Caco-2 (cell line): Measurements from ENCODE around the gene SPOCK1. TPM values are rescaled to one million over a fixed set of nuclear protein-coding genes. Genes with fewer than 3 reads are reported as not detected.

Experiments
- BruUV-seq: library from RNA; stranded (reverse); fragments of 400-500 nt; replicated peaks from 2 replicates; lab custom pipeline; 2021; lab: Mats Ljungman, UMichigan
- CTCF ChIA-PET: fragments of 300-600 bp; sonication (Branson Sonifier 250); formaldehyde crosslinking; loops from one replicate; lab custom pipeline; 2022; ENCODE audit warnings: antibody characterized with exemption; lab: Charles Lee
- POLR2A ChIA-PET: fragments of 300-600 bp; sonication (Branson Sonifier 250); formaldehyde crosslinking; loops from one replicate; lab custom pipeline; 2022; ENCODE audit warnings: antibody characterized with exemption; lab: Charles Lee
- DNase-seq, 2 experiments: peaks; one replicate each; pipeline versions ENCODE4 v3.0.0 to v3.0.0-alpha.2; 2020 to 2022
- H3K27me3 ChIP-seq: replicated peaks from 2 replicates; pipeline ENCODE4 v1.6.0; 2011; ENCODE audit warnings: low read length; ENCODE audit not compliant: control insufficient read depth, insufficient read depth
- H3K36me3 ChIP-seq: 2 replicates; pipeline ENCODE4 v1.5.1; 2011; ENCODE audit warnings: low read length; ENCODE audit not compliant: control insufficient read depth, insufficient read depth
- H3K4me1 ChIP-seq: fragments of 250-450 bp; sonication (Bioruptor Pico); 2 replicates; pipeline ENCODE4 v1.5.1; 2020; ENCODE audit warnings: mild to moderate bottlenecking
- H3K4me3 ChIP-seq: 2 replicates; pipeline ENCODE4 v1.5.1; 2011; ENCODE audit warnings: low read depth, mild to moderate bottlenecking, control low read depth, low read length
- H3K9me3 ChIP-seq: fragments of 250-450 bp; sonication (Bioruptor Pico); 2 replicates; pipeline ENCODE4 v1.5.1; 2020; ENCODE audit warnings: mild to moderate bottlenecking, moderate library complexity
- H3K27ac Mint-ChIP-seq: one replicate; pipeline ENCODE4 v1.8.0; 2022; ENCODE audit warnings: mixed read lengths; ENCODE audit not compliant: unreplicated experiment
- H3K27me3 Mint-ChIP-seq: one replicate; pipeline ENCODE4 v1.8.0; 2022; ENCODE audit warnings: mixed read lengths; ENCODE audit not compliant: insufficient read depth, unreplicated experiment
- H3K36me3 Mint-ChIP-seq: one replicate; pipeline ENCODE4 v1.8.0; 2022; ENCODE audit warnings: mild to moderate bottlenecking, mixed read lengths; ENCODE audit not compliant: insufficient read depth, unreplicated experiment
- H3K4me1 Mint-ChIP-seq: one replicate; pipeline ENCODE4 v1.8.0; 2022; ENCODE audit warnings: low read depth, mixed read lengths; ENCODE audit not compliant: unreplicated experiment
- H3K4me3 Mint-ChIP-seq: one replicate; pipeline ENCODE4 v1.8.0; 2022; ENCODE audit warnings: mild to moderate bottlenecking, moderate library complexity, mixed read lengths; ENCODE audit not compliant: unreplicated experiment
- H3K9me3 Mint-ChIP-seq: one replicate; pipeline ENCODE4 v1.8.0; 2022; ENCODE audit warnings: mixed read lengths; ENCODE audit not compliant: unreplicated experiment
- intact Hi-C: fragments of 100-400 bp; cut with micrococcal nuclease; formaldehyde crosslinking; loops from one replicate; pipeline ENCODE4 v1.10.0; 2022; ENCODE audit not compliant: unreplicated experiment
- total RNA-seq: library from RNA; stranded (reverse); gene quantifications from 2 replicates; pipeline ENCODE4 v1.2.3, GENCODE V29; 2022
- TF ChIP-seq, protein P1 (sequence below), 2 experiments: fragments of 200-600 bp in 1 of 2; IDR thresholded peaks; 1 replicate in 1 of 2; 2 replicates in 1 of 2; pipeline versions ENCODE4 v1.5.1 to v1.8.0; 2011 to 2022; ENCODE audit warnings: antibody characterized with exemption in 1 of 2, control low read depth in 1 of 2, inconsistent platforms in 1 of 2, low read depth in 1 of 2, low read length in 1 of 2, mild to moderate bottlenecking in 1 of 2, moderate library complexity in 1 of 2; ENCODE audit not compliant: insufficient read depth in 1 of 2, severe bottlenecking in 1 of 2, unreplicated experiment in 1 of 2

Gene SPOCK1
- total RNA-seq, 1 experiment from 2014 or later, result not detected

DNA sequence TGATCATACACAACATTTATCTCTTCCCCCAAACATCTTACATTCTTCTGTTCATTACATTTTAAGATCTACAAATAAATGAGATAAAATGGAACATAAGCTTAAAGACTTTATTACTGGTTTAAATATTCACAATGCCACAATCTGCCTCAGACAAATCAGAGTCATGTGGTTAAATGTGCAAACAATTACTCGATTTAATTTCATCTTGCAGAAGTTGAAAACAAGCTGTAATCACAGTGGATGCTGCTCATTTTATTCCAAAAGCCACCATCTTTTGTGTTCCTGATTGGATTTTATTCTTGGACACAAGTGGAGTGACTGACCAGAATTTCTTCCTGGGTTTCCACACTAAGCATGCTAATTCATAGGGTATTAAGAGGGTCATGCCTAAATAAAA, 33.2 kb downstream of the SPOCK1 start:
- POLR2A ChIA-PET, result no interaction called here
- TF ChIP-seq, protein P1, sequence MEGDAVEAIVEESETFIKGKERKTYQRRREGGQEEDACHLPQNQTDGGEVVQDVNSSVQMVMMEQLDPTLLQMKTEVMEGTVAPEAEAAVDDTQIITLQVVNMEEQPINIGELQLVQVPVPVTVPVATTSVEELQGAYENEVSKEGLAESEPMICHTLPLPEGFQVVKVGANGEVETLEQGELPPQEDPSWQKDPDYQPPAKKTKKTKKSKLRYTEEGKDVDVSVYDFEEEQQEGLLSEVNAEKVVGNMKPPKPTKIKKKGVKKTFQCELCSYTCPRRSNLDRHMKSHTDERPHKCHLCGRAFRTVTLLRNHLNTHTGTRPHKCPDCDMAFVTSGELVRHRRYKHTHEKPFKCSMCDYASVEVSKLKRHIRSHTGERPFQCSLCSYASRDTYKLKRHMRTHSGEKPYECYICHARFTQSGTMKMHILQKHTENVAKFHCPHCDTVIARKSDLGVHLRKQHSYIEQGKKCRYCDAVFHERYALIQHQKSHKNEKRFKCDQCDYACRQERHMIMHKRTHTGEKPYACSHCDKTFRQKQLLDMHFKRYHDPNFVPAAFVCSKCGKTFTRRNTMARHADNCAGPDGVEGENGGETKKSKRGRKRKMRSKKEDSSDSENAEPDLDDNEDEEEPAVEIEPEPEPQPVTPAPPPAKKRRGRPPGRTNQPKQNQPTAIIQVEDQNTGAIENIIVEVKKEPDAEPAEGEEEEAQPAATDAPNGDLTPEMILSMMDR (IDR thresholded peaks at IDR 0.05; ENCODE audit: insufficient read depth in 1 of 2, low read depth in 1 of 2, low read length in 1 of 2, severe bottlenecking in 1 of 2, unreplicated experiment in 1 of 2), result no peak
- intact Hi-C loops, result no loop called here
- no peaks in the 10 kb centered on the region for H3K9me3 Mint-ChIP-seq
- Histone ChIP-seq H3K4me1 (no peaks in the 10 kb centered on the region), H3K27me3 (no peaks in the 10 kb centered on the region; the same call in none of the 2 replicates), H3K9me3 (no peaks in the 10 kb centered on the region), H3K36me3 (no peaks in the 10 kb centered on the region), H3K4me3 (no peak overlapping the region)
- no TSS peak for BruUV-seq
- no peak for DNase-seq
- H3K4me1 Mint-ChIP-seq, result no peaks in the 10 kb centered on the region
- CTCF ChIA-PET, result no interaction called here
- H3K27ac Mint-ChIP-seq, result no peak overlapping the region
- no peaks in the 10 kb centered on the region for H3K36me3 Mint-ChIP-seq
- H3K27me3 Mint-ChIP-seq, result peaks cover 28% of the 10 kb centered on the region
- no peak overlapping the region for H3K4me3 Mint-ChIP-seq

DNA sequence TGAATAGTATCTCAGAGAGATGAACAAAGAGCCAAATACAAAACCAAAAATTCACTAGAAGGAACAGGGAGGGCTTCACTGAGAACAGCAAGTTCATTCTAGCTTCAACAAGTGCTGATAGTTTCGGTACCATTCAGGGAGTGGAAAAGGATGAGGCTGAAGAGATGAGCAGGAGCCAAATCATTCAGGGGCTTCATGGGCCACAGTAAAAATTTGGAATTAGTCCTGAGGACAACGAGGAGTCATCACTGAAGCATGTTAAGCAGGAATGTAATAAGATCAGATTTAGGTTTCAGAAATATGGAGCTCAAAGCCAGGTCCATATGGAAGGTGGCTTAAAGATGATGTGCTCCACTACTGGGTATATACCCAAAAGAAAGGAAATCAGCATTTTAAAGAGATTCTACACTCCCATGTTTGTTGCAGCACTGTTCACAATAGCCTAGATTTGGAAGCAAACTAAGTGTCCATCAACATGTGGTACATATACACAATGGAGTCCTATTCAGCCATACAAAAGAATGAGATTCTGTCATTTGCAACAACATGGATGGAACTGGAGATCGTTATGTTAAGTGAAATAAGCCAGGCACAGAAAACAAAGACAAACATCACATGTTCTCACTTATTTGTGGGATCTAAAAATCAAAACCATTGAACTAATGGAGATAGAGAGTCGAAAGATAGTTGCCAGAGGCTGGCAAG, 36.2 kb downstream of the SPOCK1 start:
- no TSS peak for BruUV-seq
- H3K36me3 Mint-ChIP-seq, result no peaks in the 10 kb centered on the region
- H3K27me3 Mint-ChIP-seq, result peaks cover 31% of the 10 kb centered on the region

DNA sequence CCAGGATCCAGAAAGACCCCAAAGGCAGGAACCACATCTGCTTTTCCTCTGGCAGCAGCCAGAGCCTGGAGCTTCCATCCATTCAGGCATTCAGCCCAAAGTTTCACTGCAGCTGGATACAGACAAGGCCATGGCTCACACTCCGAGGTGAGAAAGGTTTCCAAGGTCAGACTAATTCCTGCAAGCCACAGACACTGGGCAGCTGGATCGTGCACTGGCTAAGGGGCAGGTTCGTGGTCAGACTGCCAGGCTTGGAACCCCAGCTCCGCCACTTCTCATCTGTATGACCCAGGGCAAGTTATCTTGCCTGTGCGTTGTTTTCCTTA, 36.9 kb downstream of the SPOCK1 start:
- Mint-ChIP-seq H3K4me3 (no peak overlapping the region), H3K36me3 (no peaks in the 10 kb centered on the region), H3K4me1 (no peaks in the 10 kb centered on the region), H3K27me3 (peaks cover 27% of the 10 kb centered on the region), H3K9me3 (no peaks in the 10 kb centered on the region), H3K27ac (no peak overlapping the region)
- Histone ChIP-seq H3K36me3 (no peaks in the 10 kb centered on the region), H3K9me3 (no peaks in the 10 kb centered on the region), H3K4me3 (no peak overlapping the region), H3K27me3 (no peaks in the 10 kb centered on the region), H3K4me1 (no peaks in the 10 kb centered on the region)
- CTCF ChIA-PET, result no interaction called here
- POLR2A ChIA-PET, result no interaction called here
- DNase-seq, result no peak
- TF ChIP-seq, protein P1 (IDR thresholded peaks at IDR 0.05; ENCODE audit: insufficient read depth in 1 of 2, low read depth in 1 of 2, low read length in 1 of 2, severe bottlenecking in 1 of 2, unreplicated experiment in 1 of 2), result no peak
- BruUV-seq, result no TSS peak
- intact Hi-C loops, result no loop called here

More for the DNA sequence above, 36.2 kb downstream of the SPOCK1 start:
- Histone ChIP-seq H3K36me3 (no peaks in the 10 kb centered on the region), H3K27me3 (no peaks in the 10 kb centered on the region; the same call in 1 of the 2 replicates), H3K4me3 (no peak overlapping the region), H3K9me3 (no peaks in the 10 kb centered on the region), H3K4me1 (no peaks in the 10 kb centered on the region)
- DNase-seq, result no peak
- Mint-ChIP-seq H3K4me3 (no peak overlapping the region), H3K4me1 (no peaks in the 10 kb centered on the region), H3K9me3 (no peaks in the 10 kb centered on the region), H3K27ac (no peak overlapping the region)
- TF ChIP-seq, protein P1 (IDR thresholded peaks at IDR 0.05; ENCODE audit: insufficient read depth in 1 of 2, low read depth in 1 of 2, low read length in 1 of 2, severe bottlenecking in 1 of 2, unreplicated experiment in 1 of 2), result no peak
- CTCF ChIA-PET, result no interaction called here
- POLR2A ChIA-PET, result no interaction called here
- intact Hi-C loops, result no loop called here
